Measurements from ENCODE around the gene ASPSCR1.
"Not testable (repeated sequence)": the region's sequence is repeated elsewhere in the genome, so short reads cannot be mapped to it uniquely, and the experiment has no call there.

Gene ASPSCR1

GRCh38 chr17:81941484-81942166 lies 35.8 kb upstream of the ASPSCR1 start:
- no peak for DNase-seq (ENCODE audit: low read depth)

DNA sequence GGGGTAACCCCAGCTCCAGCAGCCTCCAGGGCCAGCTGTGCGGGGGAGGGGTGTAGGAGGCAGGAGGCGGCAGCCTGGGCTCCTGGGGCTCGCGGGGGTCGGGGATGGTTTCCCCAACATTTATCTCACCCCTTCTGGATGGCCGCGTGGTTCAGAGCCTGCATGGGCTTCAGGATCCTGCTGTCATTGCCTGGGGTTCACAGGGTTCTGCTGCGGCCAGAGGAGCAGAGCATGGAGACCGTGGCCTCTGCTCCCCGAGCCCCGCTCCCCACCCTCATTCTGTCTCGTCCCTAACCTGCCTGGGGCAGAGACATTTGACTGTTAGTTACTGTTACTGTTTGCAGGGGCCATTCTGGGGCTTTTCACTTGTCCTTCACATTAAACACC lies 35.3 kb upstream of the ASPSCR1 start:
- no peak for DNase-seq (ENCODE audit: low read depth)

DNA sequence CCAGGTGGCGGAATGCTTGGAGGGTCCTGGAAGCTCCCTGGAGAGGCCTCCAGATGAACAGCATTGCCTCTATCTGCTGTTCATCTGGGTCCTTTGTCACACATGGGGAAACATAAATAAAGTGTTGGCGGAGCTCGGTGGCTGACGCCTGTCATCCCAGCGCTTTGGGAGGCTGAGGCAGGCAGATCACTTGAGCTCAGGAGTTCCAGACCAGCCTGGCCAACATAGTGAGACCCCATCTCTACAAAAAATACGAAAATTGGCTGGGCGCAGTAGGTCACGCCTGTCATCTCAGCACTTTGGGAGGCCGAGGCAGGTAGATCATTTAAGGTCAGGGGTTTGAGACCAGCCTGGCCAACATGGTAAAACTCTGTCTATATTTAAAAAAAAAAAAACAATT lies 32.6 kb upstream of the ASPSCR1 start:
- no peak for DNase-seq (ENCODE audit: low read depth)

- DNase-seq (ENCODE audit: low read depth), result no peak
Observed at GRCh38 chr17:81947189-81947588, 30.2 kb upstream of the ASPSCR1 start, which contains the start of gene MYADML2. Gene MYADML2 (minus strand): TSS chr17:81947233. CDS start chr17:81941741, 5,492 bp downstream.

DNA sequence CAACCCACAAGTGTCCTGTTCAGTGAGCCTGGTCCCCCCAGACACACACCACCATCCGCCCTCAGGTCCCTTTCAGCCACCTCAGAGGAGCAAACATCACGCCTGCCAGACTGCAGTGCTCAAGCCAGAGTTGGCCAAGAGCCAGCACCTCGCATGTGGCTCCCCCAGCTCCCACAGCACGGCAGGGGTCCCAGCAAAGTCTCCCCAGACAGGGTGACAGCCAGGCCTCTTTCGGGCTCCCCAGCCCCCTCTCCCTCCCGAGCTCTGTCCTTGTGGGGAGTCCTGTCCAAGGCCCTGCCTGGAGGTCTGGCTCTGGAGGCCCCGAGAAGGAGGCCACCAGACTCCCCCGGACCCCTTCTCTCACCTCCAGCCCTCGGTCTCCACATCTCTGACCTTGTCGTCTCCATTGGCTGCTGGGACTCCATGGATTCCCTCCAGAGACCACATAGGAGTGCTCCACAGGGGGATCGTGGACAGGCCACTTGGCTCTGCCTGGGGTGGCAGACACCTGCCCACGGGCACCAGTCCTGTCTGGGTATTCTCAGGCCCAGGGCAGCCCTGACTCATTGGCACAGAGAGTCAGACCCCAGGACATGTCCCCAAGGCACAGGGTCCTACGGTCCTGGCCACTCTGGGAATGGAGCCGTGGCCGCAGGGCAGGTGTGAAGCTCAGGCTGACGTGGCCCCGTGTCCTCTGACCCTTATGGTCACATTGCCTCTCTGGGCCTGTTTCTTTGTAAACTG lies 28.6 kb upstream of the ASPSCR1 start:
- DNase-seq (ENCODE audit: low read depth), result no peak

- no peak for DNase-seq (ENCODE audit: low read depth)
Observed at GRCh38 chr17:81950501-81950900, 26.9 kb upstream of the ASPSCR1 start.

DNA sequence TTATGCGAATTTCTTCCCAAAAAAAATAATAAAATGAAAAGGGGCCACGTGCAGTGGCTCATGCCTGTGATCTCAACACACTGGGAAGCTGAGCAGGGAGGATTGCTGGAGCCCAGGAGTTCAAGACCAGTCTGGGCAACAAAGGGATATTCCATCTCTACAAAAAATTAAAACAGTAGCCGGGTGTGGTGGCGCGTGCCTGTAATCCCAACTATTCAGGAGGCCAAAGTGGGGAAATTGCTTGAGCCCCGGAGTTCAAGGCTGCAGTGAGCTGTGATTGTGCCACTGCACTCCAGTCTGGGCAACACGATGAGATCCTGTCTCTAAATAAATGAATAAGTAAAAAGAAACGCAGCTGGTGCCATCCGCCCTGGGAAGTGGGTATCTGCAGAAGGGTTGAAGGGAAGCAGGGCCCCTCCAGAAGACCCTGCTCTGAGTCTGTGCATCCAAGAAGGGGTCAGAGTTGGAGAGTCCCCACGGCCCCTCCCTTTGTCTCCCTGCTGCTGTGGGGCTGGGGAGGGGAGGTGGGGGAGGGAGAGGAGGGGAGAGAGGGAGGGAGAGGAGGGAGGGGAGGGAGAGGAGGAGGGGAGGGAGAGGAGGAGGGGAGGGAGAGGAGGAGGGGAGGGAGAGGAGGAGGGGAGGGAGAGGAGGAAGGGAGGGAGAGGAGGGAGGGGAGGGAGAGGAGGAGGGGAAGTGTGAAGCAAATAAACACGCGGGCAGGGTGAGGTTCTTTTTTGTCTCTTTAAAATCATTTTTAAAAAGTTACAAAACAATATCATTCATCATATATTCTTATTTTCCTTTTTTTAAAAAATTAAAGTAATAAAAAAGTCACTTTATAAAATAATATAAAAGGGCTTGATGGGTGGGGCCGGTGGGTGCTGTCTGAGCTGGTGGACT lies 25.4 kb upstream of the ASPSCR1 start:
- no peak for DNase-seq (ENCODE audit: low read depth)

- no peak for DNase-seq (ENCODE audit: low read depth)
Observed at GRCh38 chr17:81952792-81953228, 24.6 kb upstream of the ASPSCR1 start.

GRCh38 chr17:81953443-81953842 lies 24.0 kb upstream of the ASPSCR1 start:
- DNase-seq (ENCODE audit: low read depth), result not testable (repeated sequence)

GRCh38 chr17:81954131-81955057 lies 23.0 kb upstream of the ASPSCR1 start:
- no peak for DNase-seq (ENCODE audit: low read depth)

- no peak for DNase-seq (ENCODE audit: low read depth)
Observed at GRCh38 chr17:81955058-81955681, 22.3 kb upstream of the ASPSCR1 start.

GRCh38 chr17:81955756-81956544 lies 21.5 kb upstream of the ASPSCR1 start:
- DNase-seq (ENCODE audit: low read depth), result no peak

DNA sequence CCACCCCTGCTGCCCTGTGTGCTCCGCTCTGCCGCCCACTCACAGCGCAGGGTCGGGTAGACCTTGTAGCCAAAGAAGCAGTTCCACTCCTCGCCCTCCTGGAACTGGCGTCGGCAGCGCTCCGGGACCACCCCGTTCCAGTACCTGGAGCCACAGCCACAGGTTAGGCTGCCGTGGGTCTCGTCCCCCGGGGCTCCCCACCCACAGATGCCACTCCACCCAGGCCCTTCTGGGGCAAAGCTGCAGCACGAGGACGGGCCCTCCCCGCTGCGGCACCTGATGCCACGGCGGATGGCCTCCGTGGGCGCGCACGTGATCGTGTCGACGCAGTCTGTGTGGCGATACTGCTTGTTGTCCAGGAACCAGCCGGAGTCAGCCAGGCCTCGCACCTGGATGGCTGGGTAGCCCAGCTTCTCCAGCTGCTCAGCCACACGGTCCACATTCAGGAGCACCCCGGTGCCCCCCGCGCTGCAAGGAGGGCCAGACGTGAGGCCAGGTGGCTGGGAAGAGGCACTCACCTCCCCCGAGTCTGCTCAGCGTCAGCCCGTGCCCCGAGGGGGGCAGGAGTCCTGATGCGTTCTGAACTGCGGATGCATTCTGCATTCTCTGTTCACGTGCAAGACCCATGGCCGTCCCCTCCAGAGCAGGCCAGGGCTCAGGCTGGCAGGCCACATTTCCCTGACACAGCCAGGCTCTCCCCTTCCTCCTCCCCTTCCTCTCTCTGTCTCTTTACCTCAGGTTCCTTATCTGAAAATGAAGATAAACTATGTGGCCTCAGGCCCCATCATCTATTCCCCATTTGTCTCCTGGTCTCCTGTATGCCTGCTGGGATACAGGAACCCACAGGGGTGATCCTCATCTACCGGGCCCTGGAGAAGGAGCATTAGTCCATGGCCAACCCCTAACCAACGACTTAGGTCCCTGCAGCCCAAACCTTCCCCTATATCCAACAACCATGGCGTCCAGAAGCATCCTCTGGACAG lies 20.5 kb upstream of the ASPSCR1 start:
- no peak for DNase-seq (ENCODE audit: low read depth)

DNA sequence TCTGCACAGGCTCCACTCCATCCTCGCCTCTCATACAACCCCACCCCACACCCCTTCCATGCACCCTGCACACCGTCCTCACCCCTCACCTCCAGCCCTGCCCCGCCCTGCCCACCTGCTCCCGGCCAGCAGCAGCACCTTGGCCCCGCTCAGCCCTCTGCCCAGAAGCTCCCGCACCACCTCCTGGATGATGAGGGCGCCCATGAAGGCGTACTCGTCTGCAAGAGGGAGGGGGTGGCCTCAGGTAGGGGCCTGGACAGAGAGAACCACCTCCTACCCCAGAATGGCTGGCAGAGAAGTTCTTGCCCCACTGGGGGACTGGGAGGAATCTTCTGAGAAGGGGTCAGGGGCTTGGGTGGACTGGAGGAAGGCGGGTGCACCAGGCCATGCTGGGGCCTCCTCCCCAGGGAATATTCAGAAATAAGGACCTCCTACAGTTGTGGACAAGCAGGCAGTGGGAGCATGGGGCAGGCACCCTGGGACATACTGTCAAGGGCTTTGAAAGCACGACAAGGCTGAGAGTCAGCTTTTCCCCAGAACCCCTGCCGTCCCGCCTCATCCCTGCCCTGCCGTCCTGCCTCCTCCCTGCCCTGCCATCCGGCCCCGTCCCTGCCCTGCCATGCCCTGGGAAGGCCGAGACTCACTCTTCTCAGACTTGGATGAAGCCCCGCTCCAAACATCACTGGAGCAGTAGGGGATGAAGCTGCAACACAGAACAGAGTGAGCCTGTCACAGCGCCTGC lies 19.6 kb upstream of the ASPSCR1 start:
- DNase-seq (ENCODE audit: low read depth), result no peak

- no peak for DNase-seq (ENCODE audit: low read depth)
Observed at GRCh38 chr17:81958633-81959342, 18.6 kb upstream of the ASPSCR1 start.

GRCh38 chr17:81959362-81960129 lies 17.9 kb upstream of the ASPSCR1 start:
- peak; percentile 67 for DNase-seq (ENCODE audit: low read depth)

Data from stimulated activated CD8-positive, alpha-beta memory T cell treated with anti-CD3 and anti-CD28 coated beads, Interleukin-15, amount 100 ng/mL, for 24 hours (primary cell).